WTC11 (cell line): ENCODE results near the gene TMIGD1. TPM values are rescaled to one million over a fixed set of nuclear protein-coding genes. Genes with fewer than 3 reads are reported as not detected.

Experiments
- ATAC-seq: fragments of 200-7000 bp; cut with Tn5 transposase; 2 replicates; pipeline ENCODE4 v1.10.0; 2021; ENCODE audit warnings: mild to moderate bottlenecking, moderate library complexity
- Bru-seq: library from RNA; stranded (reverse); fragments of 400-500 nt; gene quantifications from one replicate; lab custom pipeline; 2021; lab: Mats Ljungman, UMichigan
- CTCF ChIA-PET: fragments of 300-600 bp; sonication (Branson Sonifier 250); formaldehyde crosslinking; loops from one replicate; lab custom pipeline; 2021; ENCODE audit warnings: antibody characterized with exemption; lab: Charles Lee
- POLR2A ChIA-PET: fragments of 350-600 bp; sonication (Branson Sonifier 250); formaldehyde crosslinking; loops from one replicate; lab custom pipeline; 2021; ENCODE audit warnings: antibody characterized with exemption; lab: Charles Lee
- DNase-seq: peaks from one replicate; pipeline ENCODE4 v3.0.0; 2021; ENCODE audit warnings: low spot score
- H3K27ac Mint-ChIP-seq: 2 replicates; pipeline ENCODE4 v1.8.0; 2021; ENCODE audit warnings: mixed read lengths
- H3K27me3 Mint-ChIP-seq: 2 replicates; pipeline ENCODE4 v1.8.0; 2021; ENCODE audit warnings: low read depth, mild to moderate bottlenecking, moderate library complexity, mixed read lengths
- H3K36me3 Mint-ChIP-seq: 2 replicates; pipeline ENCODE4 v1.8.0; 2021; ENCODE audit warnings: mixed read lengths
- H3K4me1 Mint-ChIP-seq: 2 replicates; pipeline ENCODE4 v1.8.0; 2022; ENCODE audit warnings: mixed read lengths
- H3K4me3 Mint-ChIP-seq: 2 replicates; pipeline ENCODE4 v1.8.0; 2021; ENCODE audit warnings: mild to moderate bottlenecking, moderate library complexity, mixed read lengths
- H3K9me3 Mint-ChIP-seq: 2 replicates; pipeline ENCODE4 v1.8.0; 2021; ENCODE audit warnings: mixed read lengths
- CREM ChIP-seq: sonication (generic); formaldehyde crosslinking; IDR thresholded peaks from 2 replicates; pipeline ENCODE4 v1.8.1; 2022; ENCODE audit warnings: mild to moderate bottlenecking, missing genetic modification reagents, moderate library complexity
- ESRRA ChIP-seq: sonication (generic); formaldehyde crosslinking; IDR thresholded peaks from 2 replicates; pipeline ENCODE4 v1.8.1; 2022; ENCODE audit warnings: mild to moderate bottlenecking, missing genetic modification reagents, borderline replicate concordance
- NFE2L1 ChIP-seq: sonication (generic); formaldehyde crosslinking; IDR thresholded peaks from 2 replicates; pipeline ENCODE4 v1.8.1; 2023; ENCODE audit warnings: missing genetic modification reagents
- NR2C2 ChIP-seq: sonication (generic); formaldehyde crosslinking; IDR thresholded peaks from 2 replicates; pipeline ENCODE4 v1.8.0; 2022; ENCODE audit warnings: mild to moderate bottlenecking, missing genetic modification reagents
- SOX15 ChIP-seq: fragments of 250-450 bp; sonication (Bioruptor Pico); IDR thresholded peaks from 2 replicates; pipeline ENCODE4 v1.9.0; 2021; ENCODE audit warnings: mild to moderate bottlenecking
- SP1 ChIP-seq: sonication (generic); formaldehyde crosslinking; conservative IDR thresholded peaks from 2 replicates; pipeline ENCODE4 v1.8.1; 2022; ENCODE audit warnings: missing genetic modification reagents
- TP53 ChIP-seq: sonication (generic); formaldehyde crosslinking; IDR thresholded peaks from 2 replicates; pipeline ENCODE4 v1.8.1; 2023; ENCODE audit warnings: mild to moderate bottlenecking, missing genetic modification reagents
- ZNF138 ChIP-seq: sonication (generic); formaldehyde crosslinking; conservative IDR thresholded peaks from 2 replicates; pipeline ENCODE4 v1.8.1; 2022; ENCODE audit warnings: mild to moderate bottlenecking, moderate library complexity, missing genetic modification reagents
- long read RNA-seq, 3 experiments: library from RNA in 1 of 3; library from capped mRNA in 1 of 3; library from polyadenylated mRNA in 1 of 3; unstranded in 2 of 3; stranded (forward) in 1 of 3; transcript quantifications; one replicate each; pipeline ENCODE4 v2.0.0, GENCODE V29; 2021
- total RNA-seq: library from RNA; stranded (reverse); gene quantifications from 3 replicates; pipeline ENCODE4 v1.2.3, GENCODE V29; 2021
- TF ChIP-seq, protein P1 (sequence below): sonication (generic); formaldehyde crosslinking; IDR thresholded peaks from 2 replicates; pipeline ENCODE4 v1.8.0; 2022; ENCODE audit warnings: mild to moderate bottlenecking, missing genetic modification reagents
- TF ChIP-seq, protein P2 (sequence below): sonication (generic); formaldehyde crosslinking; IDR thresholded peaks from 2 replicates; pipeline ENCODE4 v1.8.0; 2022; ENCODE audit warnings: missing genetic modification reagents
- TF ChIP-seq, protein P3 (sequence below): sonication (generic); formaldehyde crosslinking; IDR thresholded peaks from 2 replicates; pipeline ENCODE4 v1.8.0; 2023; ENCODE audit warnings: missing genetic modification reagents, mild to moderate bottlenecking, borderline replicate concordance
- TF ChIP-seq, protein P4 (sequence below): sonication (generic); formaldehyde crosslinking; IDR thresholded peaks from 2 replicates; pipeline ENCODE4 v1.8.1; 2023; ENCODE audit warnings: mild to moderate bottlenecking, missing genetic modification reagents, borderline replicate concordance
- TF ChIP-seq, protein P5 (sequence below): fragments of 250-450 bp; sonication (Bioruptor Pico); IDR thresholded peaks from 2 replicates; pipeline ENCODE4 v2.1.2; 2022; ENCODE audit warnings: mild to moderate bottlenecking, moderate library complexity
- TF ChIP-seq, protein P6 (sequence below): fragments of 250-450 bp; sonication (Bioruptor Pico); conservative IDR thresholded peaks from 2 replicates; pipeline ENCODE4 v1.9.0; 2021; ENCODE audit warnings: mild to moderate bottlenecking
- TF ChIP-seq, protein P7 (sequence below): sonication (generic); formaldehyde crosslinking; IDR thresholded peaks from 2 replicates; pipeline ENCODE4 v1.8.1; 2022; ENCODE audit warnings: mild to moderate bottlenecking, missing genetic modification reagents, moderate library complexity, borderline replicate concordance

TMIGD1 gene, protein sequence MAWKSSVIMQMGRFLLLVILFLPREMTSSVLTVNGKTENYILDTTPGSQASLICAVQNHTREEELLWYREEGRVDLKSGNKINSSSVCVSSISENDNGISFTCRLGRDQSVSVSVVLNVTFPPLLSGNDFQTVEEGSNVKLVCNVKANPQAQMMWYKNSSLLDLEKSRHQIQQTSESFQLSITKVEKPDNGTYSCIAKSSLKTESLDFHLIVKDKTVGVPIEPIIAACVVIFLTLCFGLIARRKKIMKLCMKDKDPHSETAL
- total RNA-seq (not detected in 3 replicates), Bru-seq, nascent RNA (not detected)
- long read RNA-seq, experiment 1 = 0 reads
- long read RNA-seq, experiment 2 = 0 reads
- long read RNA-seq, experiment 3 = 0 reads

DNA sequence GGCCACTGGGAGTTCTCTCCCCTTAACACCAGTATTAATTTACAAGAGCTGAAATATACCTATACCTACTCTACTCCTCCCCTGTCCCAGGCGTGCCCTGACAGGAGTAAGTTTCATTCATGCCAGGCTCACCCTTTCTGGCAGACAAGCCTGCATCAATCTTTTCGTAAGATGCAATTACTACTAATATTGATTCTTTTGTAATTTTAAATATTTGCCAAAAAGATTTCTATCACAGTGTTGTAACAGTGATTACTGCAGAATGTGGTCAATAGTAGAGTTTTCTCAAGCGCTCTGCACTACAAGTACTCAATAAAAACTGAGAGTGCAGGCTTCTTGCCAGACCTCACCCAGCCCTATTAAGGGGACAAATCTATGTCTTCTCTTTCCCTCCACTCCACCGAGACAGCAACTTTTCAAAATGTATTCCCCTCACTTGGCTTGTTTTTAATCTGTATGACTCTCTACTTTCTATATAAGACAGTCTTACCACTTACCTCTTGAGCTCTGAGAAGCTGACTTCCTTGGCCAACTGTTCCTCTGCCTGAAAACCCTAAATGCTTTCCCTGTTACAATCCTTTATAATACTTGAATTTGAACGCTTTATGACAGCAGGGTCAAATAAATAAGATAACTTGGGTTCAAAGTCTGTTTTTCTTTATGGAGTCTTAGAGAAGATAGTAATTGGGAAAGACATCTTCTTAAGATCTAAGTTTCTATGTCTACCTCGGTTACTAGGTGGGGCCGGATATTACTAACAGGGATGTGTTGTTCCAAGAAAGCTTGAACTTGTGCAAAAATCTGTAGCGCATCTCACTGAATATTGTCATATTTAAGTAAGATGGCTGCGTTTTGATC is at the start of gene TMIGD1:
TMIGD1 (minus strand) TSS at position 555 of the 858 bp plus-strand sequence. CDS start 1,924 bp downstream, outside the sequence.
- peaks cover 19% of the 10 kb centered on the region for H3K27me3 Mint-ChIP-seq
- DNase-seq (no peak), ATAC-seq (no peak)
- POLR2A ChIA-PET = interaction anchor here (0.6 kb wide), 1 partner anchor 1180 kb away, joined by 3 read pairs; no protein-coding TSS in a partner anchor
- no peaks in the 10 kb centered on the region for H3K36me3 Mint-ChIP-seq
- H3K4me1 Mint-ChIP-seq = no peaks in the 10 kb centered on the region
- peaks cover 10% of the 10 kb centered on the region for H3K9me3 Mint-ChIP-seq
- H3K4me3 Mint-ChIP-seq = no peak within 1 kb of the TSS
- CTCF ChIA-PET = interaction anchor here (0.6 to 4.2 kb wide), 3 partner anchors 97 to 252 kb away, joined by 3 to 29 read pairs (median 3); no protein-coding TSS in a partner anchor
- no peak within 1 kb of the TSS for H3K27ac Mint-ChIP-seq
- TF ChIP-seq, protein P1, sequence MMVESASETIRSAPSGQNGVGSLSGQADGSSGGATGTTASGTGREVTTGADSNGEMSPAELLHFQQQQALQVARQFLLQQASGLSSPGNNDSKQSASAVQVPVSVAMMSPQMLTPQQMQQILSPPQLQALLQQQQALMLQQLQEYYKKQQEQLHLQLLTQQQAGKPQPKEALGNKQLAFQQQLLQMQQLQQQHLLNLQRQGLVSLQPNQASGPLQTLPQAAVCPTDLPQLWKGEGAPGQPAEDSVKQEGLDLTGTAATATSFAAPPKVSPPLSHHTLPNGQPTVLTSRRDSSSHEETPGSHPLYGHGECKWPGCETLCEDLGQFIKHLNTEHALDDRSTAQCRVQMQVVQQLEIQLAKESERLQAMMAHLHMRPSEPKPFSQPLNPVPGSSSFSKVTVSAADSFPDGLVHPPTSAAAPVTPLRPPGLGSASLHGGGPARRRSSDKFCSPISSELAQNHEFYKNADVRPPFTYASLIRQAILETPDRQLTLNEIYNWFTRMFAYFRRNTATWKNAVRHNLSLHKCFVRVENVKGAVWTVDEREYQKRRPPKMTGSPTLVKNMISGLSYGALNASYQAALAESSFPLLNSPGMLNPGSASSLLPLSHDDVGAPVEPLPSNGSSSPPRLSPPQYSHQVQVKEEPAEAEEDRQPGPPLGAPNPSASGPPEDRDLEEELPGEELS (CRISPR knock-in tag) = no peak
- TF ChIP-seq SOX15 (CRISPR knock-in tag) (no peak), ESRRA (CRISPR knock-in tag) (no peak), ZNF138 (CRISPR knock-in tag) (no peak), NFE2L1 (CRISPR knock-in tag) (no peak), TP53 (CRISPR knock-in tag) (no peak), SP1 (CRISPR knock-in tag) (no peak), NR2C2 (CRISPR knock-in tag) (no peak), CREM (CRISPR knock-in tag) (no peak)
- TF ChIP-seq, protein P2, sequence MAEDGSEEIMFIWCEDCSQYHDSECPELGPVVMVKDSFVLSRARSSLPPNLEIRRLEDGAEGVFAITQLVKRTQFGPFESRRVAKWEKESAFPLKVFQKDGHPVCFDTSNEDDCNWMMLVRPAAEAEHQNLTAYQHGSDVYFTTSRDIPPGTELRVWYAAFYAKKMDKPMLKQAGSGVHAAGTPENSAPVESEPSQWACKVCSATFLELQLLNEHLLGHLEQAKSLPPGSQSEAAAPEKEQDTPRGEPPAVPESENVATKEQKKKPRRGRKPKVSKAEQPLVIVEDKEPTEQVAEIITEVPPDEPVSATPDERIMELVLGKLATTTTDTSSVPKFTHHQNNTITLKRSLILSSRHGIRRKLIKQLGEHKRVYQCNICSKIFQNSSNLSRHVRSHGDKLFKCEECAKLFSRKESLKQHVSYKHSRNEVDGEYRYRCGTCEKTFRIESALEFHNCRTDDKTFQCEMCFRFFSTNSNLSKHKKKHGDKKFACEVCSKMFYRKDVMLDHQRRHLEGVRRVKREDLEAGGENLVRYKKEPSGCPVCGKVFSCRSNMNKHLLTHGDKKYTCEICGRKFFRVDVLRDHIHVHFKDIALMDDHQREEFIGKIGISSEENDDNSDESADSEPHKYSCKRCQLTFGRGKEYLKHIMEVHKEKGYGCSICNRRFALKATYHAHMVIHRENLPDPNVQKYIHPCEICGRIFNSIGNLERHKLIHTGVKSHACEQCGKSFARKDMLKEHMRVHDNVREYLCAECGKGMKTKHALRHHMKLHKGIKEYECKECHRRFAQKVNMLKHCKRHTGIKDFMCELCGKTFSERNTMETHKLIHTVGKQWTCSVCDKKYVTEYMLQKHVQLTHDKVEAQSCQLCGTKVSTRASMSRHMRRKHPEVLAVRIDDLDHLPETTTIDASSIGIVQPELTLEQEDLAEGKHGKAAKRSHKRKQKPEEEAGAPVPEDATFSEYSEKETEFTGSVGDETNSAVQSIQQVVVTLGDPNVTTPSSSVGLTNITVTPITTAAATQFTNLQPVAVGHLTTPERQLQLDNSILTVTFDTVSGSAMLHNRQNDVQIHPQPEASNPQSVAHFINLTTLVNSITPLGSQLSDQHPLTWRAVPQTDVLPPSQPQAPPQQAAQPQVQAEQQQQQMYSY (CRISPR knock-in tag) = no peak
- TF ChIP-seq, protein P3, sequence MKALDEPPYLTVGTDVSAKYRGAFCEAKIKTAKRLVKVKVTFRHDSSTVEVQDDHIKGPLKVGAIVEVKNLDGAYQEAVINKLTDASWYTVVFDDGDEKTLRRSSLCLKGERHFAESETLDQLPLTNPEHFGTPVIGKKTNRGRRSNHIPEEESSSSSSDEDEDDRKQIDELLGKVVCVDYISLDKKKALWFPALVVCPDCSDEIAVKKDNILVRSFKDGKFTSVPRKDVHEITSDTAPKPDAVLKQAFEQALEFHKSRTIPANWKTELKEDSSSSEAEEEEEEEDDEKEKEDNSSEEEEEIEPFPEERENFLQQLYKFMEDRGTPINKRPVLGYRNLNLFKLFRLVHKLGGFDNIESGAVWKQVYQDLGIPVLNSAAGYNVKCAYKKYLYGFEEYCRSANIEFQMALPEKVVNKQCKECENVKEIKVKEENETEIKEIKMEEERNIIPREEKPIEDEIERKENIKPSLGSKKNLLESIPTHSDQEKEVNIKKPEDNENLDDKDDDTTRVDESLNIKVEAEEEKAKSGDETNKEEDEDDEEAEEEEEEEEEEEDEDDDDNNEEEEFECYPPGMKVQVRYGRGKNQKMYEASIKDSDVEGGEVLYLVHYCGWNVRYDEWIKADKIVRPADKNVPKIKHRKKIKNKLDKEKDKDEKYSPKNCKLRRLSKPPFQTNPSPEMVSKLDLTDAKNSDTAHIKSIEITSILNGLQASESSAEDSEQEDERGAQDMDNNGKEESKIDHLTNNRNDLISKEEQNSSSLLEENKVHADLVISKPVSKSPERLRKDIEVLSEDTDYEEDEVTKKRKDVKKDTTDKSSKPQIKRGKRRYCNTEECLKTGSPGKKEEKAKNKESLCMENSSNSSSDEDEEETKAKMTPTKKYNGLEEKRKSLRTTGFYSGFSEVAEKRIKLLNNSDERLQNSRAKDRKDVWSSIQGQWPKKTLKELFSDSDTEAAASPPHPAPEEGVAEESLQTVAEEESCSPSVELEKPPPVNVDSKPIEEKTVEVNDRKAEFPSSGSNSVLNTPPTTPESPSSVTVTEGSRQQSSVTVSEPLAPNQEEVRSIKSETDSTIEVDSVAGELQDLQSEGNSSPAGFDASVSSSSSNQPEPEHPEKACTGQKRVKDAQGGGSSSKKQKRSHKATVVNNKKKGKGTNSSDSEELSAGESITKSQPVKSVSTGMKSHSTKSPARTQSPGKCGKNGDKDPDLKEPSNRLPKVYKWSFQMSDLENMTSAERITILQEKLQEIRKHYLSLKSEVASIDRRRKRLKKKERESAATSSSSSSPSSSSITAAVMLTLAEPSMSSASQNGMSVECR (CRISPR knock-in tag) = no peak
- TF ChIP-seq, protein P4, sequence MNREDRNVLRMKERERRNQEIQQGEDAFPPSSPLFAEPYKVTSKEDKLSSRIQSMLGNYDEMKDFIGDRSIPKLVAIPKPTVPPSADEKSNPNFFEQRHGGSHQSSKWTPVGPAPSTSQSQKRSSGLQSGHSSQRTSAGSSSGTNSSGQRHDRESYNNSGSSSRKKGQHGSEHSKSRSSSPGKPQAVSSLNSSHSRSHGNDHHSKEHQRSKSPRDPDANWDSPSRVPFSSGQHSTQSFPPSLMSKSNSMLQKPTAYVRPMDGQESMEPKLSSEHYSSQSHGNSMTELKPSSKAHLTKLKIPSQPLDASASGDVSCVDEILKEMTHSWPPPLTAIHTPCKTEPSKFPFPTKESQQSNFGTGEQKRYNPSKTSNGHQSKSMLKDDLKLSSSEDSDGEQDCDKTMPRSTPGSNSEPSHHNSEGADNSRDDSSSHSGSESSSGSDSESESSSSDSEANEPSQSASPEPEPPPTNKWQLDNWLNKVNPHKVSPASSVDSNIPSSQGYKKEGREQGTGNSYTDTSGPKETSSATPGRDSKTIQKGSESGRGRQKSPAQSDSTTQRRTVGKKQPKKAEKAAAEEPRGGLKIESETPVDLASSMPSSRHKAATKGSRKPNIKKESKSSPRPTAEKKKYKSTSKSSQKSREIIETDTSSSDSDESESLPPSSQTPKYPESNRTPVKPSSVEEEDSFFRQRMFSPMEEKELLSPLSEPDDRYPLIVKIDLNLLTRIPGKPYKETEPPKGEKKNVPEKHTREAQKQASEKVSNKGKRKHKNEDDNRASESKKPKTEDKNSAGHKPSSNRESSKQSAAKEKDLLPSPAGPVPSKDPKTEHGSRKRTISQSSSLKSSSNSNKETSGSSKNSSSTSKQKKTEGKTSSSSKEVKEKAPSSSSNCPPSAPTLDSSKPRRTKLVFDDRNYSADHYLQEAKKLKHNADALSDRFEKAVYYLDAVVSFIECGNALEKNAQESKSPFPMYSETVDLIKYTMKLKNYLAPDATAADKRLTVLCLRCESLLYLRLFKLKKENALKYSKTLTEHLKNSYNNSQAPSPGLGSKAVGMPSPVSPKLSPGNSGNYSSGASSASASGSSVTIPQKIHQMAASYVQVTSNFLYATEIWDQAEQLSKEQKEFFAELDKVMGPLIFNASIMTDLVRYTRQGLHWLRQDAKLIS (CRISPR knock-in tag) = no peak
- TF ChIP-seq, protein P5, sequence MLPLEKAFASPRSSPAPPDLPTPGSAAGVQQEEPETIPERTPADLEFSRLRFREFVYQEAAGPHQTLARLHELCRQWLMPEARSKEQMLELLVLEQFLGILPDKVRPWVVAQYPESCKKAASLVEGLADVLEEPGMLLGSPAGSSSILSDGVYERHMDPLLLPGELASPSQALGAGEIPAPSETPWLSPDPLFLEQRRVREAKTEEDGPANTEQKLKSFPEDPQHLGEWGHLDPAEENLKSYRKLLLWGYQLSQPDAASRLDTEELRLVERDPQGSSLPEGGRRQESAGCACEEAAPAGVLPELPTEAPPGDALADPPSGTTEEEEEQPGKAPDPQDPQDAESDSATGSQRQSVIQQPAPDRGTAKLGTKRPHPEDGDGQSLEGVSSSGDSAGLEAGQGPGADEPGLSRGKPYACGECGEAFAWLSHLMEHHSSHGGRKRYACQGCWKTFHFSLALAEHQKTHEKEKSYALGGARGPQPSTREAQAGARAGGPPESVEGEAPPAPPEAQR (CRISPR knock-in tag) = no peak
- TF ChIP-seq, protein P6, sequence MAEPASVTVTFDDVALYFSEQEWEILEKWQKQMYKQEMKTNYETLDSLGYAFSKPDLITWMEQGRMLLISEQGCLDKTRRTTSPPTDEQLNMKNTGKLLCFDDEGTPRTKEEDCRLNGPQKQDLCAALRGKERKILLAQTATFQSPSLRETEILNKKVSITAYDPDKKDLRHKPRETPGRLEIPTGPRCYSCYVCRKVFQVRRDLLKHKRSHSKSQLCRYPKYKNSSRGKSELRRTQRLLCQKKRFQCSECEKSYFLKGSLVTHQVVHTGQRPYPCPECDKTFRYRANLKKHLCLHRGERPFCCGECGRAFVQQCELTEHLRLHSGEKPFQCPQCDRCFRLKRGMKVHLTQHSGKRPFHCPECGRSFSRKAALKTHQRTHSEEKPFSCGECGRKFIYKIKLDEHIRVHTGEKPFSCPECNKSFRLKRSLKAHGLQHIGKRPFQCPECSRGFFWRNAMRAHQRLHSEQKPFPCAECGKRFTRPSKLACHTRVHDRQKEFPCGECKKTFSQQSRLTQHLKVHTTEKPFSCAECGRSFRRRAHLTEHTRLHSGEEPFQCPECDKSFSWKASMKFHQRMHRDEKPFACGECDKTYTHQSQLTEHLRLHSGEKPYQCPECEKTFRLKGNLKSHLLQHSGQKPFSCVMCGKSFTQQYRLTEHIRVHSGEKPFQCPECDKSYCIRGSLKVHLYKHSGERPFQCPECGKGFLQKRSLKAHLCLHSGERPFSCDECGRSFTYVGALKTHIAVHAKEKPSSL (CRISPR knock-in tag) = no peak
- TF ChIP-seq, protein P7, sequence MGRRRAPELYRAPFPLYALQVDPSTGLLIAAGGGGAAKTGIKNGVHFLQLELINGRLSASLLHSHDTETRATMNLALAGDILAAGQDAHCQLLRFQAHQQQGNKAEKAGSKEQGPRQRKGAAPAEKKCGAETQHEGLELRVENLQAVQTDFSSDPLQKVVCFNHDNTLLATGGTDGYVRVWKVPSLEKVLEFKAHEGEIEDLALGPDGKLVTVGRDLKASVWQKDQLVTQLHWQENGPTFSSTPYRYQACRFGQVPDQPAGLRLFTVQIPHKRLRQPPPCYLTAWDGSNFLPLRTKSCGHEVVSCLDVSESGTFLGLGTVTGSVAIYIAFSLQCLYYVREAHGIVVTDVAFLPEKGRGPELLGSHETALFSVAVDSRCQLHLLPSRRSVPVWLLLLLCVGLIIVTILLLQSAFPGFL = no peak
